Progenitor cell of endocrine pancreas (in vitro differentiated cells): ENCODE results near the gene CELA2B. TPM values are rescaled to one million over a fixed set of nuclear protein-coding genes. Genes with fewer than 3 reads are reported as not detected.

Source experiments
- DNase-seq: peaks from one replicate; pipeline ENCODE4 v3.0.0; 2021; ENCODE audit warnings: low spot score; ENCODE audit not compliant: unreplicated experiment
- H3K27ac Mint-ChIP-seq: 2 replicates; pipeline ENCODE4 v1.8.0; 2021; ENCODE audit warnings: mild to moderate bottlenecking, moderate library complexity, mixed read lengths
- H3K27me3 Mint-ChIP-seq: 2 replicates; pipeline ENCODE4 v1.8.0; 2021; ENCODE audit warnings: mixed read lengths
- H3K36me3 Mint-ChIP-seq: 2 replicates; pipeline ENCODE4 v1.8.0; 2022; ENCODE audit warnings: mixed read lengths; ENCODE audit not compliant: insufficient read depth
- H3K4me1 Mint-ChIP-seq: 2 replicates; pipeline ENCODE4 v1.8.0; 2021; ENCODE audit warnings: low read depth, mixed read lengths
- H3K4me3 Mint-ChIP-seq: 2 replicates; pipeline ENCODE4 v1.8.0; 2021; ENCODE audit warnings: low read depth, mild to moderate bottlenecking, moderate library complexity, mixed read lengths
- H3K9me3 Mint-ChIP-seq: 2 replicates; pipeline ENCODE4 v1.8.0; 2021; ENCODE audit warnings: low read depth, mixed read lengths
- CTCF ChIP-seq: fragments of 200-600 bp; sonication (generic); IDR thresholded peaks from one replicate; pipeline ENCODE4 v1.5.0; 2021; ENCODE audit warnings: antibody characterized with exemption, mild to moderate bottlenecking; ENCODE audit not compliant: unreplicated experiment
- total RNA-seq: library from RNA; stranded (reverse); gene quantifications from 2 replicates; pipeline ENCODE4 v1.2.1, GENCODE V29; 2021

Gene CELA2B
- total RNA-seq, 1 donor from 2014 or later, result not detected

DNA sequence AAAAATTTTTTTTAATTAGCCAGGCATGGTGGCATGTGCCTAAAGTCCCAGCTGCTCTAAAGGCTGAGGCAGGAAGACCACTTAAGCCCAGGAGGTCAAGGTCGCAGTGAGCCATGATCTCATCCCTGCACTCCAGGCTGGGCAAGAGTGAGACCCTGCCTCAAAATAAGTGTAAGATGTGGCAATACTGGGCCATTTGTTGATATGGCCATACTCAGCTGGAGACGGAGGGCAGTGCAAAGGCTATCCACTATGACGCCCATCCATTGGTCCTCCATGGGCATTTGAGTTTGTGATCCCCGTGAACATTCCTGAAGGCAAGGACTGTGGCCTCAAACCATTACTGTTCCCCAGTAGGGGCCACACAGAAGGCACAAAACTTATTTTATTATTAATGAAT, 46.6 kb downstream of the CELA2B start:
- Mint-ChIP-seq H3K4me1 (peaks cover 28% of the 10 kb centered on the region), H3K9me3 (no peaks in the 10 kb centered on the region), H3K36me3 (peaks cover 3% of the 10 kb centered on the region), H3K4me3 (no peak overlapping the region), H3K27ac (no peak overlapping the region), H3K27me3 (no peaks in the 10 kb centered on the region)
- no peak for TF ChIP-seq CTCF
- no peak for DNase-seq

DNA sequence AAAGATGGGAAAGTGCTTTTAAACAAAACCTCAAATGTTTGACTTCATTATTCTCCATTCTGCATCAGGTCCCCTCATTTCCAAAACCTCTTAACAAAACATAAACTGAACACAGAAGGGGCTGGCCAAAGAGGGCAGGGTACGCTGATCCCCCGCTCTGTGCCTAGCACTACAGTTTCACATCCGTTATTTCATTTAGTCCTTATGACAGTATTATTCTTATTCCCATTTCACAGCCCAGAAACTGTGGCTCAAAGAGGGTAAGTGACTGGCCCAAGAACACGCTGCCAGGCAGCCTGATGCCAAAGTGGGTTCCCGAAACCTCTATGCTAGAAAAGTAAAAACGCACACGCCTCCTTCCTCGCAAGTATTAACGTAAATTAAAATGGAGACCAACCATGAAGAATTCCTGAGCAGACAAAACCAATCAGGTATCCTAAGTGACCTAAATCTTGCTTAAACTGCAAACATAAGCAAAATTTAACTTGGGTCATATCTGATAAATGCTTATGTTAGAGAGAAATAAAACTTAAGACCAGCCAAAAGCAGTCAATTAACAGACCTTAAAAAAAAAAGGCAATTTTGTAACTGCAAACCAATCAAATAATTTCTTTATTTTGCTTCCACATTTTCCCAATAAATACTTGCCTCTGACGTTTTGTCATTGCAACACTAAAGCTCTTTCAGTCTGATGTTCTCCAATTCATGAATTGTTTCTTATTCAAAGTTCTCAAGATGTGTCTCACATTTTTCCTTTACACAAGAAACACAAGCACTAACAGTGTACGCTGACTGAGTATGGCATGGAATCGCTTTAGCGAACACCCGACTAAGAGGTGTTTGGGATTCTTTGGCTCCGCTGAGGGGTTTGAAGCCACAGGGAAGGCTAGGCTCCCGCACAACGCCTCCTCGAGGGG, 47.5 kb downstream of the CELA2B start:
- H3K36me3 Mint-ChIP-seq, result peaks cover 3% of the 10 kb centered on the region
- no peaks in the 10 kb centered on the region for H3K27me3 Mint-ChIP-seq
- no peak for DNase-seq
- H3K27ac Mint-ChIP-seq, result peak overlapping the region; percentile 100
- no peaks in the 10 kb centered on the region for H3K9me3 Mint-ChIP-seq
- H3K4me1 Mint-ChIP-seq, result peaks cover 34% of the 10 kb centered on the region
- TF ChIP-seq CTCF, result peak; percentile 6
- H3K4me3 Mint-ChIP-seq, result peak overlapping the region; percentile 93

GRCh38 chr1:15524021-15524282, 48.0 kb downstream of the CELA2B start, which contains the start of gene CASP9:
Gene CASP9, minus strand, starts transcription at chr1:15524215. Its CDS starts 15 bp downstream, at chr1:15524200.
- H3K9me3 Mint-ChIP-seq, result no peaks in the 10 kb centered on the region
- H3K27ac Mint-ChIP-seq, result peak within 1 kb of the TSS; percentile 100
- peaks cover 36% of the 10 kb centered on the region for H3K4me1 Mint-ChIP-seq
- peaks cover 3% of the 10 kb centered on the region for H3K36me3 Mint-ChIP-seq
- TF ChIP-seq CTCF, result no peak
- H3K4me3 Mint-ChIP-seq, result peak within 1 kb of the TSS; percentile 93
- H3K27me3 Mint-ChIP-seq, result no peaks in the 10 kb centered on the region
- no peak for DNase-seq

GRCh38 chr1:15524283-15525049, 48.6 kb downstream of the CELA2B start:
- H3K4me3 Mint-ChIP-seq, result peak overlapping the region; percentile 93
- peaks cover 1% of the 10 kb centered on the region for H3K36me3 Mint-ChIP-seq
- H3K27me3 Mint-ChIP-seq, result no peaks in the 10 kb centered on the region
- TF ChIP-seq CTCF, result no peak
- H3K9me3 Mint-ChIP-seq, result no peaks in the 10 kb centered on the region
- peaks cover 35% of the 10 kb centered on the region for H3K4me1 Mint-ChIP-seq
- DNase-seq, result peak; percentile 100
- H3K27ac Mint-ChIP-seq, result peak overlapping the region; percentile 100
